B cell (primary cell): Measurements from ENCODE around the gene NHEJ1. TPM values are rescaled to one million over a fixed set of nuclear protein-coding genes. Genes with fewer than 3 reads are reported as not detected.

Source experiments
- ATAC-seq: fragments of 200-7000 bp; cut with Tn5 transposase; one replicate; pipeline ENCODE4 v1.10.0; 2021; ENCODE audit warnings: low read depth, mild to moderate bottlenecking, moderate number of reproducible peaks, moderate library complexity
- CTCF ChIA-PET: fragments of 350-600 bp; sonication (Branson Sonifier 250); formaldehyde crosslinking; loops from one replicate; lab custom pipeline; 2021; ENCODE audit warnings: antibody characterized with exemption, inconsistent platforms; lab: Charles Lee
- POLR2A ChIA-PET: fragments of 350-600 bp; sonication (Branson Sonifier 250); formaldehyde crosslinking; loops from one replicate; lab custom pipeline; 2021; ENCODE audit warnings: antibody characterized with exemption; lab: Charles Lee
- DNase-seq: peaks from one replicate; pipeline ENCODE4 v3.0.0; 2013
- H2AFZ ChIP-seq: 2 replicates; pipeline ENCODE4 v1.6.1; 2012; ENCODE audit warnings: mild to moderate bottlenecking, low read depth, low read length; ENCODE audit not compliant: insufficient read depth, poor library complexity, severe bottlenecking
- H3K27ac ChIP-seq, 2 donors: 1 replicate in 1 of 2; 2 replicates in 1 of 2; pipeline ENCODE4 v1.5.1; 2012 to 2013; ENCODE audit warnings: low read length in 2 of 2, mild to moderate bottlenecking in 2 of 2, moderate library complexity in 1 of 2
- H3K27me3 ChIP-seq, 4 experiments: fragments of 200-600 bp in 1 of 4; sonication (generic) in 1 of 4; replicated peaks in 1 of 4; 1 replicate in 2 of 4; 2 replicates in 2 of 4; pipeline versions ENCODE4 v1.6.1 to v1.7.0; 2013 to 2016; ENCODE audit warnings: low read length in 3 of 4, mild to moderate bottlenecking in 2 of 4, mixed read lengths in 1 of 4, moderate library complexity in 1 of 4; ENCODE audit not compliant: insufficient read depth in 4 of 4, control insufficient read depth in 3 of 4; ENCODE audit errors: control extremely low read depth in 1 of 4
- H3K36me3 ChIP-seq, 2 experiments: replicated peaks in 1 of 2; 1 replicate in 1 of 2; 2 replicates in 1 of 2; pipeline versions ENCODE4 v1.6.1 to v1.7.1; 2013; ENCODE audit warnings: low read length in 1 of 2; ENCODE audit not compliant: insufficient read depth in 2 of 2, control insufficient read depth in 1 of 2; ENCODE audit errors: control extremely low read depth in 1 of 2, extremely low read depth in 1 of 2
- H3K4me1 ChIP-seq, 2 donors: fragments of 200-600 bp in 1 of 2; sonication (generic) in 1 of 2; 1 replicate in 1 of 2; 2 replicates in 1 of 2; pipeline versions ENCODE4 v1.5.1 to v1.6.1; 2013 to 2017; ENCODE audit warnings: low read length in 2 of 2; ENCODE audit not compliant: control insufficient read depth in 2 of 2, insufficient read depth in 2 of 2
- H3K4me2 ChIP-seq: replicated peaks from 2 replicates; pipeline ENCODE3; 2012; ENCODE audit warnings: mild to moderate bottlenecking, low read depth, low read length; ENCODE audit not compliant: poor library complexity, severe bottlenecking
- H3K4me3 ChIP-seq, 5 experiments: fragments of 200-600 bp in 1 of 5; sonication (generic) in 1 of 5; 1 replicate in 3 of 5; 2 replicates in 2 of 5; pipeline versions ENCODE4 v1.5.1 to v1.7.0; 2011 to 2016; ENCODE audit warnings: low read length in 4 of 5, mild to moderate bottlenecking in 4 of 5, low read depth in 2 of 5, control low read depth in 1 of 5, moderate library complexity in 1 of 5; ENCODE audit not compliant: insufficient read depth in 1 of 5; ENCODE audit errors: control extremely low read depth in 1 of 5, extremely low read depth in 1 of 5
- H3K79me2 ChIP-seq: fragments of 200-600 bp; sonication (generic); one replicate; pipeline ENCODE4 v1.6.0; 2016; ENCODE audit warnings: low read length; ENCODE audit not compliant: control insufficient read depth, insufficient read depth
- H3K9ac ChIP-seq: fragments of 200-600 bp; sonication (generic); 2 replicates; pipeline ENCODE4 v1.6.1; 2017; ENCODE audit warnings: mild to moderate bottlenecking, low read length, moderate library complexity
- H3K9me3 ChIP-seq, 3 donors: one replicate each; pipeline versions ENCODE4 v1.6.1 to v1.7.1; 2013; ENCODE audit warnings: low read length in 2 of 3; ENCODE audit not compliant: control insufficient read depth in 2 of 3, insufficient read depth in 1 of 3; ENCODE audit errors: control extremely low read depth in 1 of 3
- H4K20me1 ChIP-seq: 2 replicates; pipeline ENCODE4 v1.6.0; 2012; ENCODE audit warnings: mild to moderate bottlenecking, low read length; ENCODE audit not compliant: insufficient read depth, control insufficient read depth, poor library complexity, severe bottlenecking
- H3K27ac Mint-ChIP-seq: one replicate; pipeline ENCODE4 v1.8.0; 2021; ENCODE audit warnings: mixed read lengths
- H3K27me3 Mint-ChIP-seq: one replicate; pipeline ENCODE4 v1.8.0; 2021; ENCODE audit warnings: mixed read lengths
- H3K4me1 Mint-ChIP-seq: one replicate; pipeline ENCODE4 v1.8.0; 2021; ENCODE audit warnings: mixed read lengths
- H3K4me3 Mint-ChIP-seq: one replicate; pipeline ENCODE4 v1.8.0; 2021; ENCODE audit warnings: mixed read lengths
- H3K9me3 Mint-ChIP-seq: one replicate; pipeline ENCODE4 v1.8.0; 2022; ENCODE audit warnings: mixed read lengths; ENCODE audit not compliant: insufficient read depth
- EZH2 ChIP-seq: IDR thresholded peaks from 2 replicates; pipeline ENCODE4 v1.6.1; 2012; ENCODE audit warnings: borderline replicate concordance, low read depth, mild to moderate bottlenecking, moderate library complexity, low read length; ENCODE audit not compliant: insufficient read depth, poor library complexity, severe bottlenecking
- WGBS: methylation state at CpG from one replicate; pipeline ENCODE4 v1.1.5; 2013; ENCODE audit warnings: missing lambda C conversion rate; ENCODE audit not compliant: insufficient coverage; 5-methylcytosine and 5-hydroxymethylcytosine counted together
- intact Hi-C: fragments of 100-400 bp; cut with micrococcal nuclease; formaldehyde crosslinking; loops from one replicate; pipeline ENCODE4 v1.10.0; 2022
- polyA plus RNA-seq: library from polyadenylated mRNA; depleted of rRNA; stranded (reverse); fragments of >200 nt; gene quantifications from 2 replicates; pipeline ENCODE4 v1.2.3, GENCODE V29; 2012
- total RNA-seq, 2 donors: library from RNA; stranded (reverse); fragments of 120-200 nt in 1 of 2; gene quantifications; 1 replicate in 1 of 2; 2 replicates in 1 of 2; pipeline versions ENCODE4 v1.2.3 to v1.2.4, GENCODE V29; 2013 to 2022
- TF ChIP-seq, protein P1 (sequence below): fragments of 200-600 bp; IDR thresholded peaks from one replicate; pipeline ENCODE4 v1.8.0; 2022; ENCODE audit warnings: antibody characterized with exemption, mild to moderate bottlenecking

NHEJ1 gene
- total and polyA plus RNA-seq, 2 donors (not counting 1 experiment from before 2014, with no cell fraction given): 14.9 to 25.0 TPM

- H3K4me1 ChIP-seq: no peaks in the 10 kb centered on the region
- intact Hi-C loops: no loop called here
- Mint-ChIP-seq H3K9me3 (no peaks in the 10 kb centered on the region), H3K27me3 (peaks cover 59% of the 10 kb centered on the region), H3K4me1 (peaks cover 6% of the 10 kb centered on the region), H3K27ac (no peak overlapping the region), H3K4me3 (no peak overlapping the region)
- ATAC-seq: no peak
- ChIA-PET CTCF (interaction anchor here (1.3 to 1.7 kb wide), 3 partner anchors 12 to 38 kb away, joined by 3 to 7 read pairs (median 3); no protein-coding TSS in a partner anchor), POLR2A (no interaction called here)
- H3K4me3 ChIP-seq: no peak overlapping the region
- peaks cover 0 to 8% (median 0%) of the 10 kb centered on the region in 3 donors for H3K9me3 ChIP-seq
- no peak for DNase-seq
- no peaks in the 10 kb centered on the region for H4K20me1 ChIP-seq
- H3K9ac ChIP-seq: no peak overlapping the region
- H2AFZ ChIP-seq: no peak overlapping the region
- H3K36me3 ChIP-seq: no peaks in the 10 kb centered on the region
- H3K4me2 ChIP-seq: no peak overlapping the region
- H3K27me3 ChIP-seq: peaks cover 0 to 52% (median 28%) of the 10 kb centered on the region in 4 experiments
- TF ChIP-seq EZH2: no peak
- TF ChIP-seq, protein P1, sequence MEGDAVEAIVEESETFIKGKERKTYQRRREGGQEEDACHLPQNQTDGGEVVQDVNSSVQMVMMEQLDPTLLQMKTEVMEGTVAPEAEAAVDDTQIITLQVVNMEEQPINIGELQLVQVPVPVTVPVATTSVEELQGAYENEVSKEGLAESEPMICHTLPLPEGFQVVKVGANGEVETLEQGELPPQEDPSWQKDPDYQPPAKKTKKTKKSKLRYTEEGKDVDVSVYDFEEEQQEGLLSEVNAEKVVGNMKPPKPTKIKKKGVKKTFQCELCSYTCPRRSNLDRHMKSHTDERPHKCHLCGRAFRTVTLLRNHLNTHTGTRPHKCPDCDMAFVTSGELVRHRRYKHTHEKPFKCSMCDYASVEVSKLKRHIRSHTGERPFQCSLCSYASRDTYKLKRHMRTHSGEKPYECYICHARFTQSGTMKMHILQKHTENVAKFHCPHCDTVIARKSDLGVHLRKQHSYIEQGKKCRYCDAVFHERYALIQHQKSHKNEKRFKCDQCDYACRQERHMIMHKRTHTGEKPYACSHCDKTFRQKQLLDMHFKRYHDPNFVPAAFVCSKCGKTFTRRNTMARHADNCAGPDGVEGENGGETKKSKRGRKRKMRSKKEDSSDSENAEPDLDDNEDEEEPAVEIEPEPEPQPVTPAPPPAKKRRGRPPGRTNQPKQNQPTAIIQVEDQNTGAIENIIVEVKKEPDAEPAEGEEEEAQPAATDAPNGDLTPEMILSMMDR: no peak
- WGBS: 88% methylated on average over 3 of the region's 4 CpGs
- H3K79me2 ChIP-seq: no peaks in the 10 kb centered on the region
- no peak overlapping the region for H3K27ac ChIP-seq
Observed at GRCh38 chr2:219042157-219042556, 118.5 kb downstream of the NHEJ1 start.

DNA sequence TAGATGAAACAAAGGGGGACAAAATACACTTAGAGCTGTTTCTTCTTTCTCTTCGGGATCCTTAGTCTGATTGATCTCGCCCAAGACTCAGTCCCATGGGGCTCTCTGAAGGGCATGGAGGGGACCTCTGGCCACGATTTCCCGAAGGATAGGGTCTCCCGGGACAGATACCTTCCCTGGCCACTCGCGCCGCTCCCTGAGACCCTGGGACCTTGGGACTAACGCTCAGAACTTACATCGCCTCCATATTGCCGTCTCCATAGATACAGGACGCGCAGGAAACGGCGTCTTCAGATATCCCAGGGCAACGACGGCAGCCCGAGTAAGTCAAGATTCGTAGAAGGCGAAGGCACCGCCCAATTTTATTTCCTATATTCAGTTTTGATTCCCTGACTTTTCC, 119.4 kb downstream of the NHEJ1 start, which contains the start of gene CFAP65:
CFAP65 (minus strand) TSS at position 265 of the 400 bp plus-strand sequence. CDS start 2,468 bp downstream, outside the sequence.
- POLR2A ChIA-PET: no interaction called here

More for the DNA sequence above, 119.4 kb downstream of the NHEJ1 start, which contains the start of gene CFAP65:
- no peak for DNase-seq
- H3K27ac Mint-ChIP-seq: no peak within 1 kb of the TSS
- no peak for TF ChIP-seq EZH2
- TF ChIP-seq, protein P1: no peak
- H3K27me3 Mint-ChIP-seq: peaks cover 61% of the 10 kb centered on the region
- Histone ChIP-seq H3K9ac (no peak within 1 kb of the TSS), H3K27ac (no peak within 1 kb of the TSS), H2AFZ (no peak within 1 kb of the TSS), H3K36me3 (no peaks in the 10 kb centered on the region), H3K79me2 (no peaks in the 10 kb centered on the region), H3K27me3 (peaks cover 0 to 53% (median 27%) of the 10 kb centered on the region in 4 experiments), H4K20me1 (no peaks in the 10 kb centered on the region), H3K4me1 (no peaks in the 10 kb centered on the region), H3K4me2 (peak within 1 kb of the TSS; percentile 32), H3K4me3 (peak within 1 kb of the TSS in 1 of 5 experiments; percentile 13), H3K9me3 (peaks cover 0 to 8% (median 0%) of the 10 kb centered on the region in 3 donors)
- no peaks in the 10 kb centered on the region for H3K9me3 Mint-ChIP-seq
- H3K4me1 Mint-ChIP-seq: peaks cover 6% of the 10 kb centered on the region
- ATAC-seq: no peak
- intact Hi-C loops: no loop called here
- CTCF ChIA-PET: interaction anchor here (1.2 to 1.7 kb wide), 3 partner anchors 11 to 37 kb away, joined by 3 to 7 read pairs (median 3); no protein-coding TSS in a partner anchor
- peak within 1 kb of the TSS; percentile 32 for H3K4me3 Mint-ChIP-seq
- 7% methylated on average over 21 of the region's 21 CpGs for WGBS
